H9 (cell line): ENCODE data around the gene CACHD1. TPM values are rescaled to one million over a fixed set of nuclear protein-coding genes. Genes with fewer than 3 reads are reported as not detected.

ENCODE experiments used
- DNase-seq: peaks from one replicate; pipeline ENCODE4 v3.0.0-alpha.2; 2017
- H2AFZ ChIP-seq: one replicate; pipeline ENCODE4 v1.6.1; 2013; ENCODE audit warnings: mild to moderate bottlenecking, low read length, control low read depth, moderate library complexity
- H2AK5ac ChIP-seq: 2 replicates; pipeline ENCODE4 v1.6.1; 2013; ENCODE audit warnings: low read length, control low read depth, mixed read lengths; ENCODE audit not compliant: insufficient read length
- H2BK120ac ChIP-seq: one replicate; pipeline ENCODE4 v1.6.1; 2013; ENCODE audit warnings: low read depth, mild to moderate bottlenecking, low read length, control low read depth, inconsistent platforms; ENCODE audit not compliant: poor library complexity, severe bottlenecking
- H2BK12ac ChIP-seq: 2 replicates; pipeline ENCODE4 v1.6.1; 2013; ENCODE audit warnings: low read length, control low read depth, mixed read lengths, low read depth; ENCODE audit not compliant: insufficient read length
- H2BK15ac ChIP-seq: 2 replicates; pipeline ENCODE4 v1.6.1; 2013; ENCODE audit warnings: low read depth, low read length, control low read depth
- H2BK20ac ChIP-seq: one replicate; pipeline ENCODE4 v1.6.1; 2013; ENCODE audit warnings: low read depth, mild to moderate bottlenecking, low read length, control low read depth, inconsistent platforms; ENCODE audit not compliant: poor library complexity, severe bottlenecking
- H2BK5ac ChIP-seq: 2 replicates; pipeline ENCODE4 v1.6.1; 2013; ENCODE audit warnings: low read length, control low read depth, mixed read lengths; ENCODE audit not compliant: insufficient read length
- H3K14ac ChIP-seq: 2 replicates; pipeline ENCODE4 v1.6.1; 2013; ENCODE audit warnings: low read length, control low read depth; ENCODE audit not compliant: insufficient read depth
- H3K18ac ChIP-seq: 2 replicates; pipeline ENCODE4 v1.6.1; 2013; ENCODE audit warnings: low read depth, mild to moderate bottlenecking, mixed read lengths, low read length, control low read depth; ENCODE audit not compliant: insufficient read length
- H3K23ac ChIP-seq: 2 replicates; pipeline ENCODE4 v1.6.1; 2013; ENCODE audit warnings: low read length, control low read depth, mixed read lengths, low read depth; ENCODE audit not compliant: insufficient read length
- H3K23me2 ChIP-seq: 2 replicates; pipeline ENCODE4 v1.6.1; 2013; ENCODE audit warnings: low read depth, mild to moderate bottlenecking, mixed read lengths, low read length, control low read depth; ENCODE audit not compliant: insufficient read length, poor library complexity, severe bottlenecking
- H3K27ac ChIP-seq: 2 replicates; pipeline ENCODE4 v1.5.1; 2013; ENCODE audit warnings: low read length, control low read depth, mixed read lengths, low read depth; ENCODE audit not compliant: insufficient read length
- H3K27me3 ChIP-seq: 2 replicates; pipeline ENCODE4 v1.6.1; 2013; ENCODE audit warnings: low read length, control low read depth, inconsistent platforms; ENCODE audit not compliant: insufficient read depth
- H3K4ac ChIP-seq: 2 replicates; pipeline ENCODE4 v1.6.1; 2013; ENCODE audit warnings: low read depth, mild to moderate bottlenecking, control low read depth, inconsistent platforms, low read length, moderate library complexity
- H3K4me1 ChIP-seq: 2 replicates; pipeline ENCODE4 v1.6.1; 2013; ENCODE audit warnings: low read length, control low read depth, inconsistent platforms; ENCODE audit not compliant: insufficient read depth
- H3K4me2 ChIP-seq: 2 replicates; pipeline ENCODE4 v1.6.1; 2013; ENCODE audit warnings: low read length, control low read depth, mixed read lengths; ENCODE audit not compliant: insufficient read length, insufficient read depth
- H3K56ac ChIP-seq: 2 replicates; pipeline ENCODE4 v1.6.1; 2013; ENCODE audit warnings: low read depth, mild to moderate bottlenecking, mixed read lengths, low read length, control low read depth; ENCODE audit not compliant: insufficient read length
- H3K79me1 ChIP-seq: 2 replicates; pipeline ENCODE4 v1.6.1; 2013; ENCODE audit warnings: low read depth, mild to moderate bottlenecking, moderate library complexity, low read length, control low read depth, inconsistent platforms; ENCODE audit not compliant: insufficient read depth, poor library complexity, severe bottlenecking
- H3K79me2 ChIP-seq: 2 replicates; pipeline ENCODE4 v1.6.1; 2013; ENCODE audit warnings: low read length, control low read depth, inconsistent platforms; ENCODE audit not compliant: insufficient read depth
- H3K9ac ChIP-seq: 2 replicates; pipeline ENCODE4 v1.6.1; 2013; ENCODE audit warnings: low read length, control low read depth, mixed read lengths; ENCODE audit not compliant: insufficient read length; ENCODE audit errors: extremely low read depth
- H3K9me3 ChIP-seq: one replicate; pipeline ENCODE4 v1.6.1; 2013; ENCODE audit warnings: low read depth, low read length, inconsistent platforms; ENCODE audit not compliant: control insufficient read depth
- H3T11ph ChIP-seq: one replicate; pipeline ENCODE4 v1.6.1; 2013; ENCODE audit warnings: mild to moderate bottlenecking, low read length, control low read depth, inconsistent platforms
- H4K20me1 ChIP-seq: one replicate; pipeline ENCODE4 v1.6.1; 2013; ENCODE audit not compliant: control insufficient read depth, insufficient read length, insufficient read depth
- H4K5ac ChIP-seq: 2 replicates; pipeline ENCODE4 v1.6.1; 2013; ENCODE audit warnings: low read depth, mild to moderate bottlenecking, mixed read lengths, low read length, control low read depth; ENCODE audit not compliant: insufficient read length
- H4K8ac ChIP-seq: replicated peaks from 2 replicates; pipeline ENCODE4 v1.6.1; 2013; ENCODE audit warnings: low read length, control low read depth, mixed read lengths, low read depth; ENCODE audit not compliant: insufficient read length
- H4K91ac ChIP-seq: 2 replicates; pipeline ENCODE4 v1.6.1; 2013; ENCODE audit warnings: low read depth, mild to moderate bottlenecking, moderate library complexity, mixed read lengths, low read length, control low read depth; ENCODE audit not compliant: insufficient read length
- H3K27ac Mint-ChIP-seq, 3 experiments: 2 replicates in 2 of 3; 3 replicates in 1 of 3; pipeline ENCODE4 v1.8.0; 2020 to 2021; ENCODE audit warnings: mixed read lengths in 3 of 3, mild to moderate bottlenecking in 1 of 3, moderate library complexity in 1 of 3
- H3K27me3 Mint-ChIP-seq: 2 replicates; pipeline ENCODE4 v1.8.0; 2021; ENCODE audit warnings: low read depth, mild to moderate bottlenecking, moderate library complexity, mixed read lengths
- H3K36me3 Mint-ChIP-seq, 3 experiments: 2 replicates in 2 of 3; 3 replicates in 1 of 3; pipeline ENCODE4 v1.8.0; 2020 to 2021; ENCODE audit warnings: low read depth in 3 of 3, mixed read lengths in 3 of 3; ENCODE audit not compliant: insufficient read depth in 1 of 3
- H3K4me1 Mint-ChIP-seq, 2 experiments: 2 replicates each; pipeline ENCODE4 v1.8.0; 2020; ENCODE audit warnings: mixed read lengths in 2 of 2
- H3K4me3 Mint-ChIP-seq, 2 experiments: 2 replicates in 1 of 2; 3 replicates in 1 of 2; pipeline ENCODE4 v1.8.0; 2020 to 2021; ENCODE audit warnings: mild to moderate bottlenecking in 2 of 2, mixed read lengths in 2 of 2, moderate library complexity in 1 of 2
- H3K9me3 Mint-ChIP-seq, 2 experiments: 2 replicates in 1 of 2; 3 replicates in 1 of 2; pipeline ENCODE4 v1.8.0; 2020; ENCODE audit warnings: mild to moderate bottlenecking in 2 of 2, mixed read lengths in 2 of 2, moderate library complexity in 1 of 2
- CTCF ChIP-seq: fragments of 200-600 bp; sonication (generic); conservative IDR thresholded peaks from 3 replicates; pipeline ENCODE4 v1.8.0; 2021; ENCODE audit warnings: antibody characterized with exemption, mild to moderate bottlenecking
- WGBS: extraction: QIAGEN DNeasy Blood & Tissue Kit; methylation state at CpG from one replicate; pipeline ENCODE4 v1.1.7; 2013; ENCODE audit warnings: missing lambda C conversion rate, low lambda C conversion rate, mixed read lengths; ENCODE audit not compliant: insufficient read length; ENCODE audit errors: extremely low coverage; 5-methylcytosine and 5-hydroxymethylcytosine counted together
- total RNA-seq: library from RNA; stranded (reverse); gene quantifications from 2 replicates; pipeline ENCODE4 v1.2.1, GENCODE V29; 2021

The CACHD1 gene
- total RNA-seq, 1 experiment from 2014 or later, result 94.2 TPM

- Histone ChIP-seq H4K91ac (no peak overlapping the region), H3T11ph (no peak overlapping the region), H3K79me1 (peaks cover 10% of the 10 kb centered on the region), H3K79me2 (peaks cover 25% of the 10 kb centered on the region; the same call in 1 of the 2 replicates), H3K4ac (no peak overlapping the region), H3K23me2 (no peaks in the 10 kb centered on the region), H3K18ac (no peak overlapping the region), H2BK12ac (no peak overlapping the region), H2BK5ac (no peak overlapping the region), H2BK20ac (no peak overlapping the region), H2BK120ac (no peak overlapping the region), H2BK15ac (no peak overlapping the region), H3K27me3 (no peaks in the 10 kb centered on the region), H3K14ac (no peak overlapping the region), H4K5ac (no peak overlapping the region), H3K4me2 (peak overlapping the region; percentile 15), H3K9ac (no peak overlapping the region), H3K23ac (no peak overlapping the region), H2AFZ (no peak overlapping the region), H4K20me1 (no peaks in the 10 kb centered on the region), H3K4me1 (peaks cover 20% of the 10 kb centered on the region), H3K56ac (no peak overlapping the region), H3K27ac (no peak overlapping the region), H3K9me3 (no peaks in the 10 kb centered on the region), H4K8ac (no peak overlapping the region), H2AK5ac (no peak overlapping the region)
- Mint-ChIP-seq H3K27ac (peak overlapping the region in 1 of 3 experiments; percentile 95; a peak in 2 of 7 replicates), H3K27me3 (no peaks in the 10 kb centered on the region), H3K9me3 (no peaks in the 10 kb centered on the region), H3K4me3 (peak overlapping the region in 1 of 2 experiments; percentile 21; a peak in 2 of 5 replicates), H3K4me1 (peaks cover 87 to 91% of the 10 kb centered on the region in 2 experiments), H3K36me3 (peaks cover 0 to 2% (median 0%) of the 10 kb centered on the region in 3 experiments; a peak in 2 of 7 replicates)
- no peak for TF ChIP-seq CTCF
- DNase-seq, result no peak
- no CpG with 5 or more reads among the region's 5 CpGs for WGBS
Observed at GRCh38 chr1:64523413-64524337, 53.7 kb downstream of the CACHD1 start.
